H1 (cell line): ENCODE results near the gene CDC42BPB. TPM values are rescaled to one million over a fixed set of nuclear protein-coding genes. Genes with fewer than 3 reads are reported as not detected.

Source experiments
- CTCF ChIA-PET: fragments of 300-600 bp; sonication (Branson Sonifier 250); formaldehyde crosslinking; loops from one replicate; lab custom pipeline; 2021; ENCODE audit not compliant: partially characterized antibody; lab: Charles Lee
- POLR2A ChIA-PET: fragments of 300-600 bp; sonication (Branson Sonifier 250); formaldehyde crosslinking; loops from one replicate; lab custom pipeline; 2021; ENCODE audit warnings: inconsistent platforms; ENCODE audit not compliant: partially characterized antibody; lab: Charles Lee
- DNase-seq, 2 experiments: peaks; one replicate each; pipeline versions ENCODE4 v3.0.0 to v3.0.0-alpha.2; 2010 to 2022; ENCODE audit warnings: low spot score in 2 of 2, low read depth in 1 of 2, mixed read lengths in 1 of 2
- FAIRE-seq: peaks from 2 replicates; lab custom pipeline; 2011; peaks lifted over from hg19 to GRCh38; lab: Jason Lieb, UNC
- H2AFZ ChIP-seq: 2 replicates; pipeline ENCODE4 v1.8.1; 2012; ENCODE audit warnings: low read length, inconsistent platforms
- H2AK5ac ChIP-seq: 2 replicates; pipeline ENCODE4 v1.6.1; 2013; ENCODE audit warnings: low read depth, low read length
- H2BK120ac ChIP-seq: replicated peaks from 2 replicates; pipeline ENCODE3; 2013; ENCODE audit warnings: low read depth, low read length, inconsistent platforms
- H2BK12ac ChIP-seq: 2 replicates; pipeline ENCODE4 v1.6.1; 2013; ENCODE audit warnings: low read depth, low read length
- H2BK15ac ChIP-seq: 2 replicates; pipeline ENCODE4 v1.6.1; 2013; ENCODE audit warnings: low read length
- H2BK20ac ChIP-seq: 2 replicates; pipeline ENCODE4 v1.6.1; 2013; ENCODE audit warnings: low read length
- H2BK5ac ChIP-seq: 2 replicates; pipeline ENCODE4 v1.6.1; 2013; ENCODE audit warnings: low read depth, low read length
- H3K14ac ChIP-seq: 2 replicates; pipeline ENCODE4 v1.6.1; 2013; ENCODE audit warnings: inconsistent platforms; ENCODE audit not compliant: insufficient read length
- H3K18ac ChIP-seq: 2 replicates; pipeline ENCODE4 v1.6.1; 2013; ENCODE audit warnings: low read length; ENCODE audit errors: extremely low read depth
- H3K23ac ChIP-seq: 2 replicates; pipeline ENCODE4 v1.6.1; 2013; ENCODE audit warnings: inconsistent platforms; ENCODE audit not compliant: insufficient read length
- H3K23me2 ChIP-seq: 2 replicates; pipeline ENCODE4 v1.6.1; 2013; ENCODE audit warnings: low read depth, low read length
- H3K27ac ChIP-seq: 2 replicates; pipeline ENCODE4 v1.6.1; 2011; ENCODE audit warnings: low read depth, low read length, inconsistent platforms
- H3K27me3 ChIP-seq, 4 experiments: replicated peaks in 1 of 4; 1 replicate in 1 of 4; 2 replicates in 3 of 4; pipeline versions ENCODE4 v1.6.1 to v1.8.1; 2011 to 2013; ENCODE audit warnings: low read length in 3 of 4, mild to moderate bottlenecking in 3 of 4, inconsistent platforms in 2 of 4, mixed read lengths in 2 of 4, moderate library complexity in 1 of 4; ENCODE audit not compliant: control insufficient read depth in 3 of 4, insufficient read depth in 3 of 4; ENCODE audit errors: extremely low read depth in 1 of 4
- H3K36me3 ChIP-seq, 4 experiments: 2 replicates each; pipeline versions ENCODE4 v1.6.1 to v1.8.1; 2011 to 2013; ENCODE audit warnings: mild to moderate bottlenecking in 4 of 4, low read length in 3 of 4, moderate library complexity in 2 of 4, control low read depth in 1 of 4, inconsistent platforms in 1 of 4; ENCODE audit not compliant: insufficient read depth in 4 of 4, control insufficient read depth in 2 of 4
- H3K4ac ChIP-seq: replicated peaks from 2 replicates; pipeline ENCODE3; 2013; ENCODE audit warnings: low read length, low read depth, mixed read lengths, inconsistent platforms; ENCODE audit not compliant: insufficient read length
- H3K4me1 ChIP-seq, 4 experiments: replicated peaks in 1 of 4; 1 replicate in 1 of 4; 2 replicates in 3 of 4; pipeline versions ENCODE4 v1.6.1 to v1.8.1; 2011 to 2013; ENCODE audit warnings: low read length in 3 of 4, inconsistent platforms in 2 of 4, mixed read lengths in 1 of 4; ENCODE audit not compliant: insufficient read depth in 4 of 4, control insufficient read depth in 3 of 4
- H3K4me2 ChIP-seq, 2 experiments: 2 replicates each; pipeline versions ENCODE4 v1.6.1 to v1.8.1; 2011 to 2013; ENCODE audit warnings: low read depth in 2 of 2, low read length in 2 of 2, control low read depth in 1 of 2, inconsistent platforms in 1 of 2, mild to moderate bottlenecking in 1 of 2; ENCODE audit not compliant: insufficient read depth in 1 of 2
- H3K4me3 ChIP-seq, 4 experiments: fragments of 200-600, 300-600 bp in 1 of 4; sonication (generic), shearing (Covaris generic), sonication (Bioruptor Twin) in 1 of 4; 2 replicates each; pipeline versions ENCODE4 v1.5.1 to v1.8.1; 2011 to 2016; ENCODE audit warnings: low read length in 4 of 4, low read depth in 3 of 4, control low read depth in 2 of 4, inconsistent platforms in 2 of 4, mild to moderate bottlenecking in 2 of 4, mixed read lengths in 1 of 4, moderate library complexity in 1 of 4; ENCODE audit not compliant: insufficient read depth in 2 of 4; ENCODE audit errors: extremely low read depth in 1 of 4
- H3K56ac ChIP-seq: replicated peaks from 2 replicates; pipeline ENCODE3; 2013; ENCODE audit warnings: low read depth, mild to moderate bottlenecking, mixed read lengths, low read length, inconsistent platforms; ENCODE audit not compliant: insufficient read length
- H3K79me1 ChIP-seq: 2 replicates; pipeline ENCODE4 v1.6.1; 2013; ENCODE audit warnings: low read depth, low read length, control low read depth
- H3K79me2 ChIP-seq, 2 experiments: 2 replicates each; pipeline versions ENCODE4 v1.6.1 to v1.8.1; 2012 to 2013; ENCODE audit warnings: low read length in 2 of 2, mild to moderate bottlenecking in 2 of 2, inconsistent platforms in 1 of 2; ENCODE audit not compliant: insufficient read depth in 2 of 2, control insufficient read depth in 1 of 2
- H3K9ac ChIP-seq, 4 experiments: replicated peaks in 1 of 4; 1 replicate in 1 of 4; 2 replicates in 3 of 4; pipeline versions ENCODE4 v1.6.1 to v1.8.1; 2011 to 2013; ENCODE audit warnings: low read depth in 3 of 4, low read length in 3 of 4, control low read depth in 2 of 4, mild to moderate bottlenecking in 2 of 4, moderate library complexity in 2 of 4, inconsistent platforms in 1 of 4; ENCODE audit errors: extremely low read depth in 1 of 4
- H3K9me3 ChIP-seq, 2 experiments: 2 replicates each; pipeline versions ENCODE4 v1.6.1 to v1.8.1; 2012 to 2013; ENCODE audit warnings: mild to moderate bottlenecking in 2 of 2, moderate library complexity in 2 of 2, control low read depth in 1 of 2, inconsistent platforms in 1 of 2, low read depth in 1 of 2, low read length in 1 of 2, mixed read lengths in 1 of 2; ENCODE audit not compliant: insufficient read depth in 2 of 2
- H4K20me1 ChIP-seq, 2 experiments: replicated peaks in 1 of 2; 2 replicates each; pipeline versions ENCODE3 to v1.8.1; 2011 to 2013; ENCODE audit warnings: inconsistent platforms in 2 of 2, low read length in 2 of 2, mild to moderate bottlenecking in 1 of 2; ENCODE audit not compliant: insufficient read depth in 2 of 2, control insufficient read depth in 1 of 2
- H4K5ac ChIP-seq: 2 replicates; pipeline ENCODE4 v1.6.1; 2013; ENCODE audit warnings: low read length, low read depth, mixed read lengths, inconsistent platforms; ENCODE audit not compliant: insufficient read length
- H4K8ac ChIP-seq: 2 replicates; pipeline ENCODE4 v1.8.0; 2013; ENCODE audit warnings: mild to moderate bottlenecking, moderate library complexity, low read length, inconsistent platforms; ENCODE audit not compliant: insufficient read depth; ENCODE audit errors: extremely low read depth
- H4K91ac ChIP-seq: replicated peaks from 2 replicates; pipeline ENCODE3; 2013; ENCODE audit warnings: low read length, mixed read lengths, inconsistent platforms; ENCODE audit not compliant: insufficient read length
- BACH1 ChIP-seq: IDR thresholded peaks from 2 replicates; pipeline ENCODE4 v1.6.1; 2012; ENCODE audit warnings: low read length, improper control_type of control experiment
- HDAC2 ChIP-seq, 2 experiments: fragments of 300-600 bp in 1 of 2; sonication (generic) in 1 of 2; IDR thresholded peaks; 2 replicates each; pipeline ENCODE4 v1.6.1; 2011 to 2012; ENCODE audit warnings: low read depth in 2 of 2, low read length in 2 of 2, mild to moderate bottlenecking in 2 of 2, moderate library complexity in 2 of 2, borderline replicate concordance in 1 of 2, inconsistent platforms in 1 of 2
- MAX ChIP-seq: IDR thresholded peaks from 2 replicates; pipeline ENCODE4 v1.6.1; 2012; ENCODE audit warnings: inconsistent platforms
- RAD21 ChIP-seq, 2 experiments: IDR thresholded peaks in 1 of 2; conservative IDR thresholded peaks in 1 of 2; 2 replicates each; pipeline ENCODE4 v1.6.1; 2011; ENCODE audit warnings: low read depth in 2 of 2, low read length in 2 of 2, improper control_type of control experiment in 1 of 2, inconsistent platforms in 1 of 2, mild to moderate bottlenecking in 1 of 2, moderate library complexity in 1 of 2
- RBBP5 ChIP-seq: IDR thresholded peaks from 2 replicates; pipeline ENCODE4 v1.7.1; 2012; ENCODE audit warnings: low read depth, mild to moderate bottlenecking, inconsistent platforms, low read length, moderate library complexity, borderline replicate concordance
- SIN3A ChIP-seq, 2 experiments: IDR thresholded peaks in 1 of 2; conservative IDR thresholded peaks in 1 of 2; 2 replicates each; pipeline ENCODE4 v1.6.1; 2011 to 2012; ENCODE audit warnings: low read length in 2 of 2, improper control_type of control experiment in 1 of 2, low read depth in 1 of 2, mild to moderate bottlenecking in 1 of 2
- SP2 ChIP-seq: IDR thresholded peaks from 2 replicates; pipeline ENCODE4 v1.6.1; 2012; ENCODE audit warnings: mild to moderate bottlenecking, low read length, inconsistent platforms
- WGBS, 2 experiments: shearing (Covaris generic) in 1 of 2; methylation state at CpG; one replicate each; pipeline versions ENCODE4 v1.1.6 to v1.1.7; 2013 to 2015; ENCODE audit warnings: low lambda C conversion rate in 2 of 2, mixed read lengths in 2 of 2, inconsistent platforms in 1 of 2, low coverage in 1 of 2, missing lambda C conversion rate in 1 of 2; ENCODE audit not compliant: insufficient replicate concordance in 2 of 2, insufficient coverage in 1 of 2, insufficient read length in 1 of 2; ENCODE audit errors: extremely low coverage in 1 of 2, missing lambda C conversion rate in 1 of 2; 5-methylcytosine and 5-hydroxymethylcytosine counted together
- polyA plus RNA-seq, 7 experiments: library from polyadenylated mRNA; depleted of rRNA in 3 of 7; stranded (reverse) in 5 of 7; unstranded in 2 of 7; fragments of >200 nt in 5 of 7; fragments of 200-250 nt in 2 of 7; gene quantifications; 1 replicate in 5 of 7; 2 replicates in 1 of 7; 4 replicates in 1 of 7; pipeline versions ENCODE4 v1.2.1 to v1.2.3, GENCODE V29; 2011 to 2013; ENCODE audit warnings: missing spikeins in 2 of 7, mixed read lengths in 2 of 7
- total RNA-seq: library from RNA; stranded (reverse); fragmentation: NEBNext Ultra II Directional; extraction: Animal tissue kit (Norgen Biotek cat#: 25700); gene quantifications from 2 replicates; pipeline ENCODE4 v1.2.1, GENCODE V29; 2021

Gene CDC42BPB
- total and polyA plus RNA-seq, 2 of the 8 experiments (the other 6 are each of a cell fraction or from before 2014, with no cell fraction given): 51.2 to 88.2 TPM

- no peak for FAIRE-seq
- H3K27me3 ChIP-seq: peaks cover 26 to 64% (median 55%) of the 10 kb centered on the region in 4 experiments
Measured at GRCh38 chr14:102930138-102930752, 127.1 kb downstream of the CDC42BPB start.

More at GRCh38 chr14:102930138-102930752, 127.1 kb downstream of the CDC42BPB start:
- H2AFZ ChIP-seq: no peak overlapping the region; the same call in 1 of the 2 replicates
- no peak overlapping the region for H2BK20ac ChIP-seq
- no peaks in the 10 kb centered on the region for H3K9me3 ChIP-seq
- TF ChIP-seq BACH1: no peak
- peak in 1 of 2 experiments; percentile 12; a peak in 1 of 4 replicates for TF ChIP-seq SIN3A (conservative IDR thresholded peaks at IDR 0.05 in 1 of 2, IDR thresholded peaks at IDR 0.05 in 1 of 2; ENCODE audit: low read depth in 1 of 2, low read length in 2 of 2)
- TF ChIP-seq RAD21 (IDR thresholded peaks at IDR 0.05 in 1 of 2, conservative IDR thresholded peaks at IDR 0.05 in 1 of 2; ENCODE audit: low read depth in 2 of 2, low read length in 2 of 2): peak in 1 of 2 experiments; percentile 23; a peak in 2 of 4 replicates
- TF ChIP-seq MAX: peak; percentile 70
- TF ChIP-seq SP2: no peak
- no peak for TF ChIP-seq HDAC2 (IDR thresholded peaks at IDR 0.05; ENCODE audit: borderline replicate concordance in 1 of 2, low read depth in 2 of 2, low read length in 2 of 2)
- 0 out of 2 replicates have a peak, but pooled peaks have one; percentile 6 for TF ChIP-seq RBBP5
- H3K14ac ChIP-seq: no peak overlapping the region
- H4K20me1 ChIP-seq: peaks cover 0 to 12% of the 10 kb centered on the region in 2 experiments
- no peak overlapping the region for H3K9ac ChIP-seq
- H2BK120ac ChIP-seq: no peak overlapping the region
- CTCF ChIA-PET: interaction anchor here (0.6 to 1.3 kb wide), 4 partner anchors 12 to 616 kb away, joined by 3 to 7 read pairs (median 3); no protein-coding TSS in a partner anchor
- H3K23me2 ChIP-seq: peaks cover 21% of the 10 kb centered on the region; the same call in 1 of the 2 replicates
- peaks cover 0 to 10% (median 4%) of the 10 kb centered on the region in 4 experiments; a peak in 4 of 8 replicates for H3K36me3 ChIP-seq
- no peak overlapping the region for H2AK5ac ChIP-seq
- H3K4me2 ChIP-seq: peak overlapping the region; percentile 88 to 98
- no peaks in the 10 kb centered on the region for H3K79me2 ChIP-seq
- H2BK5ac ChIP-seq: no peak overlapping the region
- H4K8ac ChIP-seq: peak overlapping the region; percentile 4; the same call in 1 of the 2 replicates
- 1% methylated on average over 36 of the region's 74 CpGs; no CpG with 5 or more reads in 1 of the 2 experiments for WGBS, 2 experiments
- POLR2A ChIA-PET: interaction anchor here (1.0 to 1.1 kb wide), 2 partner anchors 60 to 311 kb away, joined by 3 read pairs; no protein-coding TSS in a partner anchor
- peak in 1 of 2 experiments; percentile 82 for DNase-seq
- H3K56ac ChIP-seq: no peak overlapping the region
- H2BK15ac ChIP-seq: no peak overlapping the region
- H3K4ac ChIP-seq: no peak overlapping the region
- no peak overlapping the region for H3K27ac ChIP-seq
- H3K79me1 ChIP-seq: no peaks in the 10 kb centered on the region
- H3K4me3 ChIP-seq: peak overlapping the region; percentile 40 to 92 (median 78)
- no peak overlapping the region for H3K23ac ChIP-seq
- H4K5ac ChIP-seq: no peak overlapping the region
- no peak overlapping the region; the same call in 1 of the 2 replicates for H3K18ac ChIP-seq
- H2BK12ac ChIP-seq: no peak overlapping the region
- peaks cover 5 to 29% (median 21%) of the 10 kb centered on the region in 4 experiments for H3K4me1 ChIP-seq
- H4K91ac ChIP-seq: no peak overlapping the region
